ENCODE data around the gene TNIK. TPM values are rescaled to one million over a fixed set of nuclear protein-coding genes. Genes with fewer than 3 reads are reported as not detected.

Gene TNIK
- total and polyA plus RNA-seq, 2 of the 13 experiments (the other 11 are each of a cell fraction or from before 2014, with no cell fraction given): 0.15 to 0.22 TPM

- TF ChIP-seq NFAT5 (CRISPR knock-in tag; IDR thresholded peaks at IDR 0.05) (no peak), ZFP1 (CRISPR knock-in tag; IDR thresholded peaks at IDR 0.05) (no peak), MAFF (IDR thresholded peaks at IDR 0.05; ENCODE audit: low read depth, low read length) (peak; percentile 89)
Observed at GRCh38 chr3:171011873-171012336, 448.3 kb downstream of the TNIK start (continued).

MicroRNAs within 50 kb of the gene (microRNA counts, 767-probe panel; counts per million panel counts)
- microRNA hsa-miR-569: not detected

Small RNA genes within 50 kb of the gene (microRNA-seq; reads per million reads assigned to microRNA genes)
- gene MIR569: not detected

Small RNA genes within 50 kb of the gene (small RNA-seq; reads per million reads assigned to genes)
- gene MIR569 (ENCODE audit: insufficient read depth in 2 of 3, insufficient read length in 3 of 3, low read depth in 2 of 3, low replicate concordance in 1 of 3): 0 reads per million in 3 experiments
- gene RF00019 (ENCODE audit: insufficient read depth in 2 of 3, insufficient read length in 3 of 3, low read depth in 2 of 3, low replicate concordance in 1 of 3): 0 reads per million in 3 experiments
- gene RNU6-348P (ENCODE audit: insufficient read depth in 2 of 3, insufficient read length in 3 of 3, low read depth in 2 of 3, low replicate concordance in 1 of 3): 0 reads per million in 3 experiments

Measured in HepG2 (cell line).